Liver (tissue), 9 donors: Measurements from ENCODE around the gene URM1. TPM values are rescaled to one million over a fixed set of nuclear protein-coding genes. Genes with fewer than 3 reads are reported as not detected.
A peak's percentile ranks its signal among the peaks of the same experiment; 100 is the strongest.

Experiments
- DNase-seq: peaks from one replicate; pipeline ENCODE4 v3.0.0-alpha.2; 2017; ENCODE audit warnings: low spot score
- H3K27ac ChIP-seq, 2 donors: one replicate each; pipeline ENCODE4 v1.7.0; 2013; ENCODE audit warnings: inconsistent platforms in 2 of 2, low read length in 2 of 2, control low read depth in 1 of 2, low read depth in 1 of 2, mild to moderate bottlenecking in 1 of 2
- H3K27me3 ChIP-seq, 4 donors: one replicate each; pipeline versions ENCODE4 v1.6.1 to v1.7.0; 2013; ENCODE audit warnings: low read length in 3 of 4, inconsistent platforms in 1 of 4, mild to moderate bottlenecking in 1 of 4, moderate library complexity in 1 of 4; ENCODE audit not compliant: control insufficient read depth in 4 of 4, insufficient read depth in 4 of 4
- H3K36me3 ChIP-seq, 4 donors: one replicate each; pipeline versions ENCODE4 v1.6.1 to v1.7.0; 2013; ENCODE audit warnings: low read length in 3 of 4, mild to moderate bottlenecking in 3 of 4, low read depth in 1 of 4, moderate library complexity in 1 of 4; ENCODE audit not compliant: control insufficient read depth in 4 of 4, insufficient read depth in 3 of 4
- H3K4me1 ChIP-seq, 4 donors: one replicate each; pipeline versions ENCODE4 v1.6.1 to v1.7.0; 2013; ENCODE audit warnings: low read length in 3 of 4, mild to moderate bottlenecking in 3 of 4, moderate library complexity in 1 of 4; ENCODE audit not compliant: control insufficient read depth in 4 of 4, insufficient read depth in 4 of 4
- H3K4me3 ChIP-seq, 3 donors: one replicate each; pipeline versions ENCODE4 v1.6.1 to v1.7.0; 2013; ENCODE audit warnings: low read length in 3 of 3, control low read depth in 1 of 3, low read depth in 1 of 3, mild to moderate bottlenecking in 1 of 3
- H3K9ac ChIP-seq, 2 donors: one replicate each; pipeline ENCODE4 v1.7.0; 2013; ENCODE audit warnings: low read length in 2 of 2, mild to moderate bottlenecking in 2 of 2, moderate library complexity in 2 of 2, control low read depth in 1 of 2, low read depth in 1 of 2
- H3K9me3 ChIP-seq, 4 donors: one replicate each; pipeline versions ENCODE4 v1.6.1 to v1.7.0; 2013; ENCODE audit warnings: low read length in 3 of 4; ENCODE audit not compliant: control insufficient read depth in 4 of 4
- EGR1 ChIP-seq, 2 donors: IDR thresholded peaks; 2 replicates each; pipeline ENCODE4 v1.6.1; 2016 to 2018; ENCODE audit warnings: antibody characterized with exemption in 2 of 2, low read depth in 2 of 2
- FOXA1 ChIP-seq: IDR thresholded peaks from 2 replicates; pipeline ENCODE4 v1.6.1; 2016; ENCODE audit warnings: antibody characterized with exemption
- FOXA2 ChIP-seq: IDR thresholded peaks from 2 replicates; pipeline ENCODE4 v1.6.1; 2016; ENCODE audit warnings: antibody characterized with exemption
- GABPA ChIP-seq, 2 donors: IDR thresholded peaks in 1 of 2; conservative IDR thresholded peaks in 1 of 2; 2 replicates each; pipeline ENCODE4 v1.6.1; 2016; ENCODE audit warnings: antibody characterized with exemption in 2 of 2, mild to moderate bottlenecking in 1 of 2, moderate library complexity in 1 of 2
- HNF4A ChIP-seq, 2 donors: conservative IDR thresholded peaks; 2 replicates each; pipeline ENCODE4 v1.6.1; 2016; ENCODE audit warnings: antibody characterized with exemption in 2 of 2, mild to moderate bottlenecking in 2 of 2
- JUND ChIP-seq, 2 donors: IDR thresholded peaks; 2 replicates each; pipeline ENCODE4 v1.6.1; 2016; ENCODE audit warnings: antibody characterized with exemption in 2 of 2
- NR2F2 ChIP-seq: IDR thresholded peaks from 2 replicates; pipeline ENCODE4 v1.6.1; 2016; ENCODE audit warnings: antibody characterized with exemption
- RAD21 ChIP-seq, 2 donors: IDR thresholded peaks; 2 replicates each; pipeline ENCODE4 v1.6.1; 2016; ENCODE audit warnings: antibody characterized with exemption in 2 of 2, mild to moderate bottlenecking in 2 of 2
- RXRA ChIP-seq, 2 donors: IDR thresholded peaks; 2 replicates each; pipeline ENCODE4 v1.6.1; 2017 to 2018; ENCODE audit warnings: antibody characterized with exemption in 2 of 2, mild to moderate bottlenecking in 1 of 2
- SP1 ChIP-seq: IDR thresholded peaks from 2 replicates; pipeline ENCODE4 v1.6.1; 2018; ENCODE audit warnings: antibody characterized with exemption, mild to moderate bottlenecking
- TAF1 ChIP-seq: conservative IDR thresholded peaks from 2 replicates; pipeline ENCODE4 v1.6.1; 2016; ENCODE audit warnings: antibody characterized with exemption, mild to moderate bottlenecking
- WGBS: extraction: QIAGEN DNeasy Blood & Tissue Kit; methylation state at CpG from one replicate; pipeline ENCODE4 v1.1.7; 2013; 5-methylcytosine and 5-hydroxymethylcytosine counted together
- polyA plus RNA-seq, 2 donors: library from polyadenylated mRNA; stranded (reverse) in 1 of 2; unstranded in 1 of 2; fragments of 200-250 nt in 1 of 2; fragments of >200 nt in 1 of 2; fragmentation: Nextera tagmentation in 1 of 2; extraction: Ambion mirVana in 1 of 2; gene quantifications; one replicate each; pipeline versions ENCODE4 v1.2.1 to v1.2.3, GENCODE V29; 2013 to 2015
- total RNA-seq, 2 donors: library from RNA; depleted of rRNA; stranded (reverse); fragments of >200 nt; gene quantifications; one replicate each; pipeline ENCODE4 v1.2.3, GENCODE V29; 2014
- TF ChIP-seq, protein P1 (sequence below): fragments of 150-350 bp; IDR thresholded peaks from 2 replicates; pipeline ENCODE4 v1.5.1; 2017; ENCODE audit warnings: improper control_type of control experiment, low read depth, low read length; ENCODE audit not compliant: missing input control
- TF ChIP-seq, protein P2 (sequence below): IDR thresholded peaks from 2 replicates; pipeline ENCODE4 v1.6.1; 2016; ENCODE audit warnings: antibody characterized with exemption
- TF ChIP-seq, protein P3 (sequence below): IDR thresholded peaks from 2 replicates; pipeline ENCODE4 v1.6.1; 2016; ENCODE audit warnings: antibody characterized with exemption, mild to moderate bottlenecking
- TF ChIP-seq, protein P4 (sequence below): IDR thresholded peaks from 2 replicates; pipeline ENCODE4 v1.6.1; 2016; ENCODE audit warnings: antibody characterized with exemption
- donor health status: healthy.
- donor health status: healthy.
- donor health status: healthy.
- donor health status: healthy.
- donor health status: healthy.

Gene URM1
- total and polyA plus RNA-seq, 4 donors, result 12.1 to 35.0 (median 19.5) TPM

DNA sequence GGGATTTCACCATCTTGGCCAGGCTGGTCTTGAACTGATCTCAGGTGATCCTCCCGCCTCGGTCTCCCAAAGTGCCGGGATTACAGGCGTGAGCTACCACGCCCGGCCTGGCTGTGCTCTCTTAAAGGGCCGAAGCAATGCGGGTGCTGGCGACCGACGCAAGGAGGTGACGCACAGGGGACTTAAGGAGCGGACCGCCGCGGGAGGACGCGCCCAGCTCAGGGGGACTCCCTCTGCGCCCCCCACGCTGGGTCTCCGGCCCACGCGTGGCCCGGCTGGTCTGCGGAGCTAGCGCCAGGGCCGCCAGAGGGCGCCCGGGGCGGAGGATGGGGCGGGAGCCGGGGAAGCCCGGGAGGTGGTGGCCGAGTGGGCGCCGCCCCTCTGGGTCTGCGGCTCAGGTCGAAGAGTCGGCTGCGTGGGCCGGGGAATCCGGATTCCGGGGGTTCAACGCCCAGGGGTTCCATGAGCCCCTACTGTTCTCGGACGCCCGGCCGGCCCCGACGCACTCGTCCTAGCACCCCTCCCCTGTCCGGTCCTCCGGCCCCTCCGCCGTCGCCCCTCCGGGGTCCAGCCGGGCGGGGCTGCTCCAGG, 49.0 kb downstream of the URM1 start:
- Histone ChIP-seq H3K27ac (no peak overlapping the region), H3K9ac (no peak overlapping the region), H3K4me3 (peak overlapping the region; percentile 36 to 91 (median 69)), H3K9me3 (no peaks in the 10 kb centered on the region), H3K27me3 (peaks cover 0 to 7% (median 3%) of the 10 kb centered on the region in 4 donors), H3K4me1 (peaks cover 2 to 23% (median 12%) of the 10 kb centered on the region in 4 donors), H3K36me3 (no peaks in the 10 kb centered on the region)
- under 1% methylated on average over 59 of the region's 59 CpGs for WGBS
- DNase-seq, result peak; percentile 69
- TF ChIP-seq RAD21 (IDR thresholded peaks at IDR 0.05), result peak; percentile 26 to 54
- no peak for TF ChIP-seq EGR1 (IDR thresholded peaks at IDR 0.05; ENCODE audit: low read depth in 2 of 2)
- TF ChIP-seq, protein P1, sequence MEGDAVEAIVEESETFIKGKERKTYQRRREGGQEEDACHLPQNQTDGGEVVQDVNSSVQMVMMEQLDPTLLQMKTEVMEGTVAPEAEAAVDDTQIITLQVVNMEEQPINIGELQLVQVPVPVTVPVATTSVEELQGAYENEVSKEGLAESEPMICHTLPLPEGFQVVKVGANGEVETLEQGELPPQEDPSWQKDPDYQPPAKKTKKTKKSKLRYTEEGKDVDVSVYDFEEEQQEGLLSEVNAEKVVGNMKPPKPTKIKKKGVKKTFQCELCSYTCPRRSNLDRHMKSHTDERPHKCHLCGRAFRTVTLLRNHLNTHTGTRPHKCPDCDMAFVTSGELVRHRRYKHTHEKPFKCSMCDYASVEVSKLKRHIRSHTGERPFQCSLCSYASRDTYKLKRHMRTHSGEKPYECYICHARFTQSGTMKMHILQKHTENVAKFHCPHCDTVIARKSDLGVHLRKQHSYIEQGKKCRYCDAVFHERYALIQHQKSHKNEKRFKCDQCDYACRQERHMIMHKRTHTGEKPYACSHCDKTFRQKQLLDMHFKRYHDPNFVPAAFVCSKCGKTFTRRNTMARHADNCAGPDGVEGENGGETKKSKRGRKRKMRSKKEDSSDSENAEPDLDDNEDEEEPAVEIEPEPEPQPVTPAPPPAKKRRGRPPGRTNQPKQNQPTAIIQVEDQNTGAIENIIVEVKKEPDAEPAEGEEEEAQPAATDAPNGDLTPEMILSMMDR, result peak; percentile 52
- TF ChIP-seq RXRA (IDR thresholded peaks at IDR 0.05), result no peak
- TF ChIP-seq GABPA (IDR thresholded peaks at IDR 0.05 in 1 of 2, conservative IDR thresholded peaks at IDR 0.05 in 1 of 2), result no peak
- TF ChIP-seq, protein P2, sequence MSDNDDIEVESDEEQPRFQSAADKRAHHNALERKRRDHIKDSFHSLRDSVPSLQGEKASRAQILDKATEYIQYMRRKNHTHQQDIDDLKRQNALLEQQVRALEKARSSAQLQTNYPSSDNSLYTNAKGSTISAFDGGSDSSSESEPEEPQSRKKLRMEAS, result no peak

DNA sequence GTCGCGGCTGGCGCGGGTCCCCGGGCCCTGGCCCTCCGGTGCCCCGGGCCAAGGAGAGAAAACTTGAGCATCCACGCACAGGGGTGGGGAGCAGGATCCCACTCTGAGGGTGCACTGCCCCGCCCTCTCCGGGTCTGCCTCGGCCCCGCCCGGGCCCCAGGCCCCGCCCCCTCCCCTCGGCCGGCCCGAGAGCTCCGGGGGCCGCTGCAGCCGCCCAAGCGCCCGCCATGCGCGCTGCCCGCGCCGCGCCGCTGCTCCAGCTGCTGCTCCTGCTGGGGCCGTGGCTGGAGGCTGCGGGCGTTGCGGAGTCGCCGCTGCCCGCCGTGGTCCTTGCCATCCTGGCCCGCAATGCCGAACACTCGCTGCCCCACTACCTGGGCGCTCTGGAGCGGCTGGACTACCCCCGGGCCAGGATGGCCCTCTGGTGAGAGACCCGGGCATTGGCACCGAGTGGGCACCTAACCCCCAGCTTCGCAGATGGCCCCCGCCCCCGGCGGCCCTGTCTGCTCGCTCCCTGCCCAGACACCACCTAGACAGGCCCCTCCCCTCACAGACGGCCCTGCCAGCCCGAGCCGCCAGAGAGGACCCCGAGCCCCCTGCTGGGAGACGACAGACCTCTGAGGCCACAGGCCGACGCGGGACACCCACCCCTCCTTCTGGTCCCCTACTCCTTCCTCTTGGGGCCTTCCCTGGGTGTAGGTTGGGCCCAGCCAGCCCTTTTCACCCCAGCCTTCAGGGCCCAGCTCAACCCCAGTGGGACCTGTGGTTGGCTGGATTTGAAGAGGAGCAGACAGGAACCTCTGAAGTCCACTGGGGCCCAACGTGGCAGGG, 49.7 kb downstream of the URM1 start, which contains the start of gene CERCAM:
CERCAM (plus strand) TSS at position 207 of the 831 bp plus-strand sequence; CDS start at position 228, 21 bp downstream.
- H3K27me3 ChIP-seq, result peaks cover 0 to 6% (median 2%) of the 10 kb centered on the region in 4 donors
- WGBS, result 4% methylated on average over 59 of the region's 59 CpGs
- H3K36me3 ChIP-seq, result no peaks in the 10 kb centered on the region
- no peaks in the 10 kb centered on the region for H3K9me3 ChIP-seq
- DNase-seq, result peak; percentile 61
- peaks cover 2 to 23% (median 12%) of the 10 kb centered on the region in 4 donors for H3K4me1 ChIP-seq
- H3K27ac ChIP-seq, result no peak within 1 kb of the TSS
- TF ChIP-seq FOXA2, result no peak
- no peak within 1 kb of the TSS for H3K9ac ChIP-seq
- peak within 1 kb of the TSS; percentile 46 to 91 (median 69) for H3K4me3 ChIP-seq

DNA sequence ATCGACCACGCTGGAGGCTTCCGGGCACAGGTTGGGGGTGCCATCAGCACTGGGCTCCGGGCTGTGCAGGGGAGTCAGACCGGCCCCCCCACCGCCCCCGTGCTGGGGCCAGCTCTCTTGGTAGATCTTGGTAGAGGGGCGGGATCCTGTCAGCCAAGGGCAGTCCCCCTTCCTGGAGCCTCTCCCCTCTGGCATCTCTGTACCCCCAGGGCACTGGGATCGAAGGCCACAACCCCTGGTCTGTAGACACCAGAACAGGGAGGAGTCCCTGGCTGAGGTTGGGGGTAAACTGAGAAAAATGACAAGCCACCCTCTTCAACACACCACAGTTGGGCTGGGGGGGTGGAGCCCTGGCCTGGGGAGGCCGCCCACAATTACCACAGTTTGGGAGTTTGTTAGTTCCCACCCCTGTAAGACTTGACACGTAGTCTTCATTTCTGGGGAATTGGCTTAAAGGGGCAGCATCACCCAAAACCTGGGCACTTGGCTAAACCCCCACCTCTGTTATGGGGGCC, 50.4 kb downstream of the URM1 start:
- no peak overlapping the region for H3K27ac ChIP-seq
- DNase-seq, result no peak
- TF ChIP-seq, protein P3, sequence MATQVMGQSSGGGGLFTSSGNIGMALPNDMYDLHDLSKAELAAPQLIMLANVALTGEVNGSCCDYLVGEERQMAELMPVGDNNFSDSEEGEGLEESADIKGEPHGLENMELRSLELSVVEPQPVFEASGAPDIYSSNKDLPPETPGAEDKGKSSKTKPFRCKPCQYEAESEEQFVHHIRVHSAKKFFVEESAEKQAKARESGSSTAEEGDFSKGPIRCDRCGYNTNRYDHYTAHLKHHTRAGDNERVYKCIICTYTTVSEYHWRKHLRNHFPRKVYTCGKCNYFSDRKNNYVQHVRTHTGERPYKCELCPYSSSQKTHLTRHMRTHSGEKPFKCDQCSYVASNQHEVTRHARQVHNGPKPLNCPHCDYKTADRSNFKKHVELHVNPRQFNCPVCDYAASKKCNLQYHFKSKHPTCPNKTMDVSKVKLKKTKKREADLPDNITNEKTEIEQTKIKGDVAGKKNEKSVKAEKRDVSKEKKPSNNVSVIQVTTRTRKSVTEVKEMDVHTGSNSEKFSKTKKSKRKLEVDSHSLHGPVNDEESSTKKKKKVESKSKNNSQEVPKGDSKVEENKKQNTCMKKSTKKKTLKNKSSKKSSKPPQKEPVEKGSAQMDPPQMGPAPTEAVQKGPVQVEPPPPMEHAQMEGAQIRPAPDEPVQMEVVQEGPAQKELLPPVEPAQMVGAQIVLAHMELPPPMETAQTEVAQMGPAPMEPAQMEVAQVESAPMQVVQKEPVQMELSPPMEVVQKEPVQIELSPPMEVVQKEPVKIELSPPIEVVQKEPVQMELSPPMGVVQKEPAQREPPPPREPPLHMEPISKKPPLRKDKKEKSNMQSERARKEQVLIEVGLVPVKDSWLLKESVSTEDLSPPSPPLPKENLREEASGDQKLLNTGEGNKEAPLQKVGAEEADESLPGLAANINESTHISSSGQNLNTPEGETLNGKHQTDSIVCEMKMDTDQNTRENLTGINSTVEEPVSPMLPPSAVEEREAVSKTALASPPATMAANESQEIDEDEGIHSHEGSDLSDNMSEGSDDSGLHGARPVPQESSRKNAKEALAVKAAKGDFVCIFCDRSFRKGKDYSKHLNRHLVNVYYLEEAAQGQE, result no peak
- TF ChIP-seq RXRA (IDR thresholded peaks at IDR 0.05) (no peak), NR2F2 (no peak), GABPA (IDR thresholded peaks at IDR 0.05 in 1 of 2, conservative IDR thresholded peaks at IDR 0.05 in 1 of 2) (no peak), FOXA1 (no peak), RAD21 (IDR thresholded peaks at IDR 0.05) (no peak), FOXA2 (no peak), TAF1 (no peak), HNF4A (conservative IDR thresholded peaks at IDR 0.05) (no peak), JUND (IDR thresholded peaks at IDR 0.05) (no peak), SP1 (no peak), EGR1 (IDR thresholded peaks at IDR 0.05; ENCODE audit: low read depth in 2 of 2) (no peak)
- TF ChIP-seq, protein P4, sequence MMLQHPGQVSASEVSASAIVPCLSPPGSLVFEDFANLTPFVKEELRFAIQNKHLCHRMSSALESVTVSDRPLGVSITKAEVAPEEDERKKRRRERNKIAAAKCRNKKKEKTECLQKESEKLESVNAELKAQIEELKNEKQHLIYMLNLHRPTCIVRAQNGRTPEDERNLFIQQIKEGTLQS, result no peak
- TF ChIP-seq, protein P1, result no peak
- TF ChIP-seq, protein P2, result no peak

More for the DNA sequence above, 50.4 kb downstream of the URM1 start:
- WGBS, result 62% methylated on average over 11 of the region's 11 CpGs
- Histone ChIP-seq H3K4me3 (peak overlapping the region in 1 of 3 donors; percentile 91), H3K27me3 (peaks cover 0 to 6% (median 2%) of the 10 kb centered on the region in 4 donors), H3K9ac (no peak overlapping the region), H3K36me3 (no peaks in the 10 kb centered on the region), H3K9me3 (no peaks in the 10 kb centered on the region), H3K4me1 (peaks cover 2 to 23% (median 12%) of the 10 kb centered on the region in 4 donors)
